Breast epithelium (tissue), 4 donors: ENCODE results near the gene APH1B. TPM values are rescaled to one million over a fixed set of nuclear protein-coding genes. Genes with fewer than 3 reads are reported as not detected.

Source experiments
- DNase-seq, 2 donors: peaks; one replicate each; pipeline ENCODE4 v3.0.0-alpha.2; 2019; ENCODE audit warnings: low spot score in 2 of 2
- H3K27ac ChIP-seq, 2 donors: fragments of 200-600 bp; sonication (generic) in 1 of 2; one replicate each; pipeline ENCODE4 v1.5.1; 2016 to 2019; ENCODE audit warnings: mild to moderate bottlenecking in 1 of 2
- H3K27me3 ChIP-seq, 2 donors: fragments of 200-600 bp; sonication (generic) in 1 of 2; one replicate each; pipeline versions ENCODE4 v1.5.1 to v1.6.0; 2017 to 2019; ENCODE audit warnings: control low read depth in 1 of 2, mild to moderate bottlenecking in 1 of 2
- H3K36me3 ChIP-seq: fragments of 200-600 bp; one replicate; pipeline ENCODE4 v1.5.1; 2019
- H3K4me1 ChIP-seq, 2 donors: fragments of 200-600 bp; sonication (generic); one replicate each; pipeline ENCODE4 v1.5.1; 2016 to 2019; ENCODE audit warnings: control low read depth in 1 of 2
- H3K4me3 ChIP-seq, 3 donors: fragments of 200-600 bp; sonication (generic); 1 replicate in 2 of 3; 2 replicates in 1 of 3; pipeline ENCODE4 v1.5.1; 2016 to 2019; ENCODE audit warnings: mild to moderate bottlenecking in 3 of 3, moderate library complexity in 2 of 3
- H3K9me3 ChIP-seq, 2 donors: fragments of 200-600 bp; sonication (generic) in 1 of 2; one replicate each; pipeline ENCODE4 v1.5.1; 2016 to 2019; ENCODE audit warnings: control low read depth in 1 of 2
- CTCF ChIP-seq, 3 donors: fragments of 450-650 bp; IDR thresholded peaks; one replicate each; pipeline ENCODE4 v1.5.1; 2016 to 2017; ENCODE audit warnings: antibody characterized with exemption in 3 of 3, mild to moderate bottlenecking in 3 of 3, moderate library complexity in 3 of 3
- POLR2A ChIP-seq: fragments of 450-650 bp; IDR thresholded peaks from one replicate; pipeline ENCODE4 v1.6.1; 2016; ENCODE audit warnings: antibody characterized with exemption, mild to moderate bottlenecking, moderate library complexity
- POLR2AphosphoS5 ChIP-seq, 3 donors: sonication (generic); formaldehyde crosslinking; IDR thresholded peaks; one replicate each; pipeline ENCODE4 v1.6.1; 2017; ENCODE audit warnings: antibody characterized with exemption in 3 of 3
- intact Hi-C: fragments of 100-400 bp; cut with DNase I; formaldehyde crosslinking; loops from one replicate; pipeline ENCODE4 v1.15.1; 2023; ENCODE audit warnings: low total_unique reads
- total RNA-seq, 3 donors: library from RNA; depleted of rRNA; stranded (reverse); fragments of >200 nt; gene quantifications; one replicate each; pipeline ENCODE4 v1.1.0, GENCODE V29; 2016

APH1B gene
- total RNA-seq, 3 donors from 2014 or later = 21.3 to 26.1 (median 25.6) TPM

- DNase-seq = no peak
These were observed 72.8 kb downstream of the APH1B start for GRCh38 chr15:63350178-63350621.

GRCh38 chr15:63351170-63351569 is 73.8 kb downstream of the APH1B start:
- TF ChIP-seq POLR2AphosphoS5 (IDR thresholded peaks at IDR 0.05) (no peak), CTCF (IDR thresholded peaks at IDR 0.05) (no peak), POLR2A (no peak)
- H3K4me1 ChIP-seq = peaks cover 0 to 15% of the 10 kb centered on the region in 2 donors
- peak overlapping the region in 1 of 2 donors; percentile 70 for H3K27ac ChIP-seq

More at GRCh38 chr15:63350178-63350621, 72.8 kb downstream of the APH1B start:
- peaks cover 0 to 15% of the 10 kb centered on the region in 2 donors for H3K4me1 ChIP-seq
- H3K27me3 ChIP-seq = no peaks in the 10 kb centered on the region
- TF ChIP-seq POLR2A (no peak), POLR2AphosphoS5 (IDR thresholded peaks at IDR 0.05) (no peak), CTCF (IDR thresholded peaks at IDR 0.05) (no peak)
- intact Hi-C loops = no loop called here
- peak overlapping the region; percentile 70 to 77 for H3K27ac ChIP-seq
- no peaks in the 10 kb centered on the region for H3K36me3 ChIP-seq
- H3K4me3 ChIP-seq = no peak overlapping the region
- no peaks in the 10 kb centered on the region for H3K9me3 ChIP-seq

GRCh38 chr15:63352808-63353207 is 75.4 kb downstream of the APH1B start:
- no peak for DNase-seq
- Histone ChIP-seq H3K9me3 (no peaks in the 10 kb centered on the region), H3K4me1 (peaks cover 0 to 4% of the 10 kb centered on the region in 2 donors), H3K27ac (no peak overlapping the region), H3K4me3 (no peak overlapping the region), H3K36me3 (no peaks in the 10 kb centered on the region), H3K27me3 (no peaks in the 10 kb centered on the region)
- TF ChIP-seq POLR2AphosphoS5 (IDR thresholded peaks at IDR 0.05) = no peak
- no peak for TF ChIP-seq CTCF (IDR thresholded peaks at IDR 0.05)
- TF ChIP-seq POLR2A = no peak
- intact Hi-C loops = no loop called here

More at GRCh38 chr15:63351170-63351569, 73.8 kb downstream of the APH1B start:
- no peaks in the 10 kb centered on the region for H3K9me3 ChIP-seq
- H3K4me3 ChIP-seq = no peak overlapping the region
- no peak for DNase-seq
- no peaks in the 10 kb centered on the region for H3K27me3 ChIP-seq
- H3K36me3 ChIP-seq = no peaks in the 10 kb centered on the region
- intact Hi-C loops = no loop called here

GRCh38 chr15:63353261-63353660 is 75.9 kb downstream of the APH1B start:
- Histone ChIP-seq H3K27ac (no peak overlapping the region), H3K9me3 (no peaks in the 10 kb centered on the region), H3K4me1 (no peaks in the 10 kb centered on the region), H3K4me3 (no peak overlapping the region), H3K27me3 (no peaks in the 10 kb centered on the region), H3K36me3 (no peaks in the 10 kb centered on the region)
- DNase-seq = no peak
- TF ChIP-seq POLR2AphosphoS5 (IDR thresholded peaks at IDR 0.05) = no peak
- TF ChIP-seq POLR2A = no peak
- intact Hi-C loops = no loop called here

GRCh38 chr15:63353887-63354286 is 76.5 kb downstream of the APH1B start:
- Histone ChIP-seq H3K27ac (no peak overlapping the region), H3K9me3 (no peaks in the 10 kb centered on the region), H3K36me3 (no peaks in the 10 kb centered on the region), H3K4me1 (no peaks in the 10 kb centered on the region), H3K4me3 (no peak overlapping the region), H3K27me3 (no peaks in the 10 kb centered on the region)
- TF ChIP-seq CTCF (IDR thresholded peaks at IDR 0.05) = no peak
- no peak for TF ChIP-seq POLR2A
- no peak for TF ChIP-seq POLR2AphosphoS5 (IDR thresholded peaks at IDR 0.05)
- no peak for DNase-seq
- intact Hi-C loops = no loop called here
